GM12878 (cell line): Measurements from ENCODE around the gene NEK2. TPM values are rescaled to one million over a fixed set of nuclear protein-coding genes. Genes with fewer than 3 reads are reported as not detected.

Source experiments
- ATAC-seq: fragments of 200-7000 bp; cut with Tn5 transposase; 3 replicates; pipeline ENCODE4 v1.9.1; 2020; ENCODE audit warnings: mild to moderate bottlenecking, moderate library complexity
- BruUV-seq: library from RNA; stranded (reverse); fragments of 400-500 nt; replicated peaks from 2 replicates; lab custom pipeline; 2021; lab: Mats Ljungman, UMichigan
- CTCF ChIA-PET: fragments of 300-600 bp; sonication (Branson Sonifier 250); formaldehyde crosslinking; extraction: SDS; loops from one replicate; lab custom pipeline; 2021; ENCODE audit warnings: inconsistent platforms; lab: Yijun Ruan, JAX
- POLR2A ChIA-PET: fragments of 350-600 bp; formaldehyde crosslinking; extraction: SDS; loops from one replicate; lab custom pipeline; 2021; ENCODE audit warnings: inconsistent platforms; lab: Charles Lee
- RAD21 ChIA-PET: fragments of 300-600 bp; sonication (Branson Sonifier 250); formaldehyde crosslinking; loops from one replicate; lab custom pipeline; 2023; ENCODE audit warnings: antibody characterized with exemption; ENCODE audit not compliant: unreplicated experiment; lab: Charles Lee
- SMC1A ChIA-PET: fragments of 300-600 bp; sonication (Branson Sonifier 250); formaldehyde crosslinking; loops from one replicate; lab custom pipeline; 2023; ENCODE audit not compliant: unreplicated experiment, uncharacterized antibody; lab: Charles Lee
- DNase-seq: peaks from one replicate; pipeline ENCODE4 v3.0.0-alpha.2; 2011; ENCODE audit warnings: low read depth, low spot score
- FAIRE-seq: peaks from 3 replicates; lab custom pipeline; 2011; peaks lifted over from hg19 to GRCh38; lab: Jason Lieb, UNC
- H2AFZ ChIP-seq: 2 replicates; pipeline ENCODE4 v1.6.0; 2011; ENCODE audit warnings: low read depth, low read length, control low read depth; ENCODE audit not compliant: control insufficient read depth
- H3K27ac ChIP-seq: 2 replicates; pipeline ENCODE4 v1.5.1; 2011; ENCODE audit warnings: control low read depth; ENCODE audit not compliant: control insufficient read depth, insufficient read depth
- H3K27me3 ChIP-seq, 2 experiments: replicated peaks in 1 of 2; 2 replicates each; pipeline versions ENCODE4 v1.6.0 to v1.6.1; 2011; ENCODE audit warnings: low read length in 1 of 2; ENCODE audit not compliant: control insufficient read depth in 2 of 2, insufficient read depth in 2 of 2
- H3K36me3 ChIP-seq, 2 experiments: 2 replicates each; pipeline ENCODE4 v1.5.1; 2011; ENCODE audit warnings: low read length in 1 of 2; ENCODE audit not compliant: control insufficient read depth in 2 of 2, insufficient read depth in 2 of 2
- H3K4me1 ChIP-seq: 2 replicates; pipeline ENCODE4 v1.6.1; 2011; ENCODE audit warnings: mild to moderate bottlenecking, low read length, moderate library complexity, mixed read lengths; ENCODE audit not compliant: control insufficient read depth, insufficient read depth
- H3K4me2 ChIP-seq: 2 replicates; pipeline ENCODE4 v1.6.0; 2011; ENCODE audit warnings: control low read depth; ENCODE audit not compliant: control insufficient read depth, insufficient read depth
- H3K4me3 ChIP-seq: fragments of 200-600 bp; sonication (generic); 2 replicates; pipeline ENCODE4 v1.5.1; 2016
- H3K79me2 ChIP-seq: 2 replicates; pipeline ENCODE4 v1.6.0; 2011; ENCODE audit warnings: low read length; ENCODE audit not compliant: control insufficient read depth, insufficient read depth
- H3K9ac ChIP-seq: 2 replicates; pipeline ENCODE4 v1.8.0; 2011; ENCODE audit warnings: low read length, control low read depth, mixed read lengths; ENCODE audit not compliant: control insufficient read depth, insufficient read depth
- H3K9me3 ChIP-seq: replicated peaks from 3 replicates; pipeline ENCODE4 v1.5.1; 2011; ENCODE audit warnings: mild to moderate bottlenecking, low read length; ENCODE audit not compliant: control insufficient read depth, insufficient read depth
- H4K20me1 ChIP-seq: 2 replicates; pipeline ENCODE4 v1.6.0; 2011; ENCODE audit not compliant: control insufficient read depth, insufficient read depth
- CBFB ChIP-seq: IDR thresholded peaks from 2 replicates; pipeline ENCODE4 v1.6.1; 2016; ENCODE audit warnings: antibody characterized with exemption, low read depth
- CEBPB ChIP-seq, 2 experiments: fragments of 150-350 bp in 1 of 2; IDR thresholded peaks; 2 replicates each; pipeline ENCODE4 v1.6.1; 2012 to 2014; ENCODE audit warnings: low read depth in 2 of 2, low read length in 2 of 2, borderline replicate concordance in 1 of 2, inconsistent platforms in 1 of 2
- CHD4 ChIP-seq: fragments of 200-600 bp; sonication (generic); IDR thresholded peaks from 2 replicates; pipeline ENCODE4 v1.6.1; 2016; ENCODE audit warnings: mild to moderate bottlenecking
- HCFC1 ChIP-seq: fragments of 150-350 bp; IDR thresholded peaks from 2 replicates; pipeline ENCODE4 v1.6.1; 2014; ENCODE audit warnings: low read length
- MEF2A ChIP-seq: IDR thresholded peaks from 2 replicates; pipeline ENCODE4 v1.6.1; 2011; ENCODE audit warnings: low read depth, mild to moderate bottlenecking, low read length, moderate library complexity; ENCODE audit not compliant: insufficient read depth
- POLR2AphosphoS2 ChIP-seq: IDR thresholded peaks from 2 replicates; pipeline ENCODE4 v1.6.1; 2011; ENCODE audit warnings: low read depth, mild to moderate bottlenecking, low read length, improper control_type of control experiment, moderate library complexity
- POLR2AphosphoS5 ChIP-seq: IDR thresholded peaks from 2 replicates; pipeline ENCODE4 v1.6.1; 2011; ENCODE audit warnings: mild to moderate bottlenecking, low read length, inconsistent platforms
- RBBP5 ChIP-seq: fragments of 200-600 bp; sonication (generic); conservative IDR thresholded peaks from 2 replicates; pipeline ENCODE4 v1.6.1; 2016
- SIX5 ChIP-seq: IDR thresholded peaks from 2 replicates; pipeline ENCODE4 v1.6.1; 2011; ENCODE audit warnings: mild to moderate bottlenecking, low read depth, low read length, moderate library complexity; ENCODE audit not compliant: severe bottlenecking
- SMAD5 ChIP-seq: IDR thresholded peaks from 2 replicates; pipeline ENCODE4 v1.6.1; 2016; ENCODE audit warnings: antibody characterized with exemption, low read depth
- STAT1 ChIP-seq: fragments of 450-650 bp; conservative IDR thresholded peaks from 2 replicates; pipeline ENCODE4 v1.6.1; 2014; ENCODE audit warnings: antibody characterized with exemption, mild to moderate bottlenecking
- YY1 ChIP-seq: IDR thresholded peaks from 2 replicates; pipeline ENCODE4 v1.6.1; 2011; ENCODE audit warnings: low read depth, mild to moderate bottlenecking, low read length
- WGBS: methylation state at CpG from one replicate; pipeline ENCODE4 v1.1.6; 2016; ENCODE audit warnings: low lambda C conversion rate; ENCODE audit not compliant: insufficient replicate concordance, insufficient coverage; ENCODE audit errors: missing lambda C conversion rate; 5-methylcytosine and 5-hydroxymethylcytosine counted together
- in situ Hi-C: fragments of 300-500 bp; cut with MboI; formaldehyde crosslinking; loops from 9 replicates; pipeline ENCODE4 v1.14.3; 2018; ENCODE audit warnings: mixed read lengths
- intact Hi-C: fragments of 100-400 bp; cut with micrococcal nuclease; formaldehyde crosslinking; loops from one replicate; pipeline ENCODE4 v1.14.2; 2022; ENCODE audit not compliant: unreplicated experiment
- polyA plus RNA-seq, 11 experiments: library from polyadenylated mRNA; depleted of rRNA in 4 of 11; unstranded in 6 of 11; stranded (reverse) in 5 of 11; fragments of >200 nt; fragmentation: Nextera tagmentation in 4 of 11; fragmentation: Illumina TruSeq in 1 of 11; extraction: Ambion mirVana in 4 of 11; extraction: Trizol in 1 of 11; gene quantifications; 1 replicate in 1 of 11; 2 replicates in 10 of 11; pipeline versions ENCODE4 v1.2.1 to v1.2.3, GENCODE V29; 2011 to 2016; ENCODE audit warnings: inconsistent platforms in 2 of 11, missing spikeins in 2 of 11, low read depth in 1 of 11
- total RNA-seq, 4 experiments: library from RNA; depleted of rRNA in 3 of 4; stranded (reverse); fragments of >200 nt in 3 of 4; fragmentation: Illumina TruSeq in 1 of 4; extraction: Trizol in 1 of 4; gene quantifications; 2 replicates each; pipeline versions ENCODE4 v1.2.1 to v1.2.3, GENCODE V29; 2013 to 2021
- TF ChIP-seq, protein P1 (sequence below): fragments of 450-650 bp; formaldehyde crosslinking; IDR thresholded peaks from 2 replicates; pipeline ENCODE4 v1.4.0; 2022; ENCODE audit warnings: mild to moderate bottlenecking, moderate library complexity
- TF ChIP-seq, protein P2 (sequence below): fragments of 450-650 bp; IDR thresholded peaks from 2 replicates; pipeline ENCODE4 v1.6.1; 2017; ENCODE audit warnings: mild to moderate bottlenecking, low read depth, inconsistent platforms; ENCODE audit not compliant: poor library complexity, severe bottlenecking
- TF ChIP-seq, protein P3 (sequence below): IDR thresholded peaks from 2 replicates; pipeline ENCODE4 v1.6.1; 2011; ENCODE audit warnings: borderline replicate concordance, low read depth, mild to moderate bottlenecking, moderate library complexity, mixed read lengths, low read length; ENCODE audit not compliant: insufficient read depth; ENCODE audit errors: extremely low read length
- TF ChIP-seq, protein P4 (sequence below): IDR thresholded peaks from 2 replicates; pipeline ENCODE4 v1.6.1; 2012; ENCODE audit warnings: low read depth, low read length, improper control_type of control experiment

NEK2 gene
- total and polyA plus RNA-seq, 10 of the 15 experiments (the other 5 are each of a cell fraction or from before 2014, with no cell fraction given), result 16.7 to 49.7 (median 36.9) TPM

DNA sequence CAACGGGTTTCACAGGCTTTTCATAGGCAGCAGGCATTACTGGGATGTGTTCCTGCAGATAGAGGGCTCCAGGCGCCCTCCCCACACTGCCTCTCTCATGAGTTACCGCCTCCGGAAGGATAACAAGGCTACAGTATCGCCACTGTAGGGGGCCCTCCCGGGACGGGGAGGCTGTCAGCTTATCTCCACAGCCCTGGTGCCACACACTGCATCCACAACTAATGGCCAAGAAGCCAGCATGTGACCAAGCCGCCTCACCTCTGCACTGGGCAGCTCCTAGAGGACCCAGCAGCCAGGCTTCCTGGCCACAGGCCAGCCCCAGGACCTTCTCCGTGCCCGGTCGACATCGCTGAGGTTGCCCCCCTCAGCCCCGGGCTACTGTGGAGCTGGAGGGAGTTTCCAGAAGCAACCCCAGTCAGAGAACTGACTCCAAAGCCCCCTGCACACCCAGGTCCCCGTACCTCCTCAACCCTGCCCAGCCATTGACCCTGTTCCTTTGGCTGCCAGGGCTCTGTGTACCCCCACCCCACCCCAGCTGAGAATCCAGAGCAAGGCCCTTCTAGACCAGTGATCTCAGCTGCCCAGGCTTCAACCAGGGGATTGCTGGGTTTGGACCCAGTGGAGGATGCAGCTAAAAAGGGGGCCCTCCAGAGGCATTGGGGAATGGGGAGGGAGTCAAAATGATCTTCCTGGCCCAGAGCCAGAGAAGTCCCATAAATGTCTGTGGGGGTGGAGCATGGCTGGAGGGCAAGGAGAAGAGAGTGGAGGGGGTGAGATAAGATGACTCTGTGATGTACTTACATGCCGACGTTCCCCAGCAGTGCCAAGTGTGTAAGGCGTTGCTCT is 45.0 kb downstream of the NEK2 start:
- 59% methylated on average over 17 of the region's 17 CpGs for WGBS
- Histone ChIP-seq H3K36me3 (no peaks in the 10 kb centered on the region), H3K9ac (no peak overlapping the region), H3K4me2 (no peak overlapping the region), H3K9me3 (no peaks in the 10 kb centered on the region), H3K79me2 (no peaks in the 10 kb centered on the region), H3K27ac (no peak overlapping the region), H3K27me3 (no peaks in the 10 kb centered on the region), H3K4me3 (no peak overlapping the region), H4K20me1 (no peaks in the 10 kb centered on the region), H2AFZ (no peak overlapping the region), H3K4me1 (peaks cover 10% of the 10 kb centered on the region)
- no TSS peak for BruUV-seq
- ATAC-seq (no peak), FAIRE-seq (no peak), DNase-seq (no peak)
- CTCF ChIA-PET, result interaction anchor here (1.2 to 1.9 kb wide), 2 partner anchors 17 to 100 kb away, joined by 3 to 5 read pairs; no protein-coding TSS in a partner anchor
- in situ Hi-C loops (no loop called here), intact Hi-C loops (no loop called here)
- SMC1A ChIA-PET, result no interaction called here
- RAD21 ChIA-PET, result no interaction called here
- POLR2A ChIA-PET, result interaction anchor here (0.6 kb wide), 1 partner anchor 247 kb away, joined by 3 read pairs; no protein-coding TSS in a partner anchor
- no peak for TF ChIP-seq RBBP5
- no peak for TF ChIP-seq SIX5
- no peak for TF ChIP-seq MEF2A
- TF ChIP-seq POLR2AphosphoS5, result no peak
- no peak for TF ChIP-seq CEBPB (IDR thresholded peaks at IDR 0.05; ENCODE audit: borderline replicate concordance in 1 of 2, low read depth in 2 of 2, low read length in 2 of 2)
- TF ChIP-seq, protein P1, sequence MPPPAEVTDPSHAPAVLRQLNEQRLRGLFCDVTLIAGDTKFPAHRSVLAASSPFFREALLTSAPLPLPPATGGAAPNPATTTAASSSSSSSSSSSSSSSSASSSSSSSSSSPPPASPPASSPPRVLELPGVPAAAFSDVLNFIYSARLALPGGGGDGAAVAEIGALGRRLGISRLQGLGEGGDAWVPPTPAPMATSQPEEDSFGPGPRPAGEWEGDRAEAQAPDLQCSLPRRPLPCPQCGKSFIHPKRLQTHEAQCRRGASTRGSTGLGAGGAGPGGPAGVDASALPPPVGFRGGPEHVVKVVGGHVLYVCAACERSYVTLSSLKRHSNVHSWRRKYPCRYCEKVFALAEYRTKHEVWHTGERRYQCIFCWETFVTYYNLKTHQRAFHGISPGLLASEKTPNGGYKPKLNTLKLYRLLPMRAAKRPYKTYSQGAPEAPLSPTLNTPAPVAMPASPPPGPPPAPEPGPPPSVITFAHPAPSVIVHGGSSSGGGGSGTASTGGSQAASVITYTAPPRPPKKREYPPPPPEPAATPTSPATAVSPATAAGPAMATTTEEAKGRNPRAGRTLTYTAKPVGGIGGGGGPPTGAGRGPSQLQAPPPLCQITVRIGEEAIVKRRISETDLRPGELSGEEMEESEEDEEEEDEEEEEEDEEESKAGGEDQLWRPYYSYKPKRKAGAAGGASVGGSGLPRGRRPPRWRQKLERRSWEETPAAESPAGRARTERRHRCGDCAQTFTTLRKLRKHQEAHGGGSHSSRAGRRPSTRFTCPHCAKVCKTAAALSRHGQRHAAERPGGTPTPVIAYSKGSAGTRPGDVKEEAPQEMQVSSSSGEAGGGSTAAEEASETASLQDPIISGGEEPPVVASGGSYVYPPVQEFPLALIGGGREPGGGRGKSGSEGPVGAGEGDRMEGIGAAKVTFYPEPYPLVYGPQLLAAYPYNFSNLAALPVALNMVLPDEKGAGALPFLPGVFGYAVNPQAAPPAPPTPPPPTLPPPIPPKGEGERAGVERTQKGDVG, result no peak
- no peak for TF ChIP-seq CHD4
- TF ChIP-seq SMAD5, result no peak
- TF ChIP-seq STAT1, result no peak
- TF ChIP-seq, protein P2, sequence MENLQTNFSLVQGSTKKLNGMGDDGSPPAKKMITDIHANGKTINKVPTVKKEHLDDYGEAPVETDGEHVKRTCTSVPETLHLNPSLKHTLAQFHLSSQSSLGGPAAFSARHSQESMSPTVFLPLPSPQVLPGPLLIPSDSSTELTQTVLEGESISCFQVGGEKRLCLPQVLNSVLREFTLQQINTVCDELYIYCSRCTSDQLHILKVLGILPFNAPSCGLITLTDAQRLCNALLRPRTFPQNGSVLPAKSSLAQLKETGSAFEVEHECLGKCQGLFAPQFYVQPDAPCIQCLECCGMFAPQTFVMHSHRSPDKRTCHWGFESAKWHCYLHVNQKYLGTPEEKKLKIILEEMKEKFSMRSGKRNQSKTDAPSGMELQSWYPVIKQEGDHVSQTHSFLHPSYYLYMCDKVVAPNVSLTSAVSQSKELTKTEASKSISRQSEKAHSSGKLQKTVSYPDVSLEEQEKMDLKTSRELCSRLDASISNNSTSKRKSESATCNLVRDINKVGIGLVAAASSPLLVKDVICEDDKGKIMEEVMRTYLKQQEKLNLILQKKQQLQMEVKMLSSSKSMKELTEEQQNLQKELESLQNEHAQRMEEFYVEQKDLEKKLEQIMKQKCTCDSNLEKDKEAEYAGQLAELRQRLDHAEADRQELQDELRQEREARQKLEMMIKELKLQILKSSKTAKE, result no peak
- no peak for TF ChIP-seq YY1
- TF ChIP-seq HCFC1, result no peak
- no peak for TF ChIP-seq CBFB
- TF ChIP-seq, protein P3, sequence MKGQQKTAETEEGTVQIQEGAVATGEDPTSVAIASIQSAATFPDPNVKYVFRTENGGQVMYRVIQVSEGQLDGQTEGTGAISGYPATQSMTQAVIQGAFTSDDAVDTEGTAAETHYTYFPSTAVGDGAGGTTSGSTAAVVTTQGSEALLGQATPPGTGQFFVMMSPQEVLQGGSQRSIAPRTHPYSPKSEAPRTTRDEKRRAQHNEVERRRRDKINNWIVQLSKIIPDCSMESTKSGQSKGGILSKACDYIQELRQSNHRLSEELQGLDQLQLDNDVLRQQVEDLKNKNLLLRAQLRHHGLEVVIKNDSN, result no peak
- TF ChIP-seq, protein P4, sequence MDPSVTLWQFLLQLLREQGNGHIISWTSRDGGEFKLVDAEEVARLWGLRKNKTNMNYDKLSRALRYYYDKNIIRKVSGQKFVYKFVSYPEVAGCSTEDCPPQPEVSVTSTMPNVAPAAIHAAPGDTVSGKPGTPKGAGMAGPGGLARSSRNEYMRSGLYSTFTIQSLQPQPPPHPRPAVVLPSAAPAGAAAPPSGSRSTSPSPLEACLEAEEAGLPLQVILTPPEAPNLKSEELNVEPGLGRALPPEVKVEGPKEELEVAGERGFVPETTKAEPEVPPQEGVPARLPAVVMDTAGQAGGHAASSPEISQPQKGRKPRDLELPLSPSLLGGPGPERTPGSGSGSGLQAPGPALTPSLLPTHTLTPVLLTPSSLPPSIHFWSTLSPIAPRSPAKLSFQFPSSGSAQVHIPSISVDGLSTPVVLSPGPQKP, result no peak
- no peak for TF ChIP-seq POLR2AphosphoS2
